Measurements from ENCODE around the gene PRR23E. TPM values are rescaled to one million over a fixed set of nuclear protein-coding genes. Genes with fewer than 3 reads are reported as not detected.

Gene PRR23E
- polyA plus RNA-seq (2013, experiment 1 of 2), result not detected
- polyA plus RNA-seq (2013, experiment 2 of 2), result not detected

GRCh38 chr3:127192576-127193232 is at the start of gene PRR23E:
Gene PRR23E (plus strand): TSS chr3:127193131. CDS start chr3:127196686, 3,555 bp downstream.
- Histone ChIP-seq H3K4me2 (ENCODE audit: low read length, poor library complexity, severe bottlenecking) (no peak within 1 kb of the TSS), H3K14ac (ENCODE audit: low read length in 2 of 2) (no peak within 1 kb of the TSS), H4K91ac (ENCODE audit: low read length) (no peak within 1 kb of the TSS), H3K27me3 (ENCODE audit: control insufficient read depth in 1 of 2, insufficient read depth in 1 of 2, low read length in 2 of 2) (peaks cover 4 to 26% of the 10 kb centered on the region in 2 experiments), H3K4me3 (ENCODE audit: insufficient read depth in 1 of 2, low read depth in 1 of 2, low read length in 2 of 2) (no peak within 1 kb of the TSS), H2AK5ac (ENCODE audit: low read length, severe bottlenecking) (no peak within 1 kb of the TSS), H2BK15ac (ENCODE audit: low read depth, poor library complexity, severe bottlenecking) (no peak within 1 kb of the TSS), H3K4me1 (ENCODE audit: control insufficient read depth, insufficient read depth, low read depth, low read length) (peaks cover under 1% of the 10 kb centered on the region), H3K79me1 (replicated peaks; ENCODE audit: low read length, poor library complexity, severe bottlenecking) (no peaks in the 10 kb centered on the region), H3K36me3 (ENCODE audit: control insufficient read depth in 1 of 2, insufficient read depth in 2 of 2, low read depth in 1 of 2, low read length in 2 of 2) (no peaks in the 10 kb centered on the region), H3K23ac (ENCODE audit: low read length in 2 of 2) (no peak within 1 kb of the TSS), H3K18ac (ENCODE audit: low read depth in 1 of 2, low read length in 2 of 2) (no peak within 1 kb of the TSS), H2BK5ac (ENCODE audit: low read depth, low read length, poor library complexity, severe bottlenecking) (no peak within 1 kb of the TSS), H4K8ac (ENCODE audit: low read length) (no peak within 1 kb of the TSS), H2BK12ac (ENCODE audit: low read length in 2 of 2) (no peak within 1 kb of the TSS), H3K9me3 (ENCODE audit: control insufficient read depth, low read length) (peaks cover 24% of the 10 kb centered on the region), H3K27ac (ENCODE audit: low read length, poor library complexity, severe bottlenecking) (no peak within 1 kb of the TSS), H3K4ac (ENCODE audit: low read depth in 1 of 2, low read length in 2 of 2) (no peak within 1 kb of the TSS), H2BK120ac (ENCODE audit: low read depth, low read length) (no peak within 1 kb of the TSS), H2AFZ (ENCODE audit: low read depth, low read length) (no peak within 1 kb of the TSS), H3K9ac (ENCODE audit: low read length) (no peak within 1 kb of the TSS)
- WGBS, result 95% methylated on average over 31 of the region's 31 CpGs
- no peak for DNase-seq

DNA sequence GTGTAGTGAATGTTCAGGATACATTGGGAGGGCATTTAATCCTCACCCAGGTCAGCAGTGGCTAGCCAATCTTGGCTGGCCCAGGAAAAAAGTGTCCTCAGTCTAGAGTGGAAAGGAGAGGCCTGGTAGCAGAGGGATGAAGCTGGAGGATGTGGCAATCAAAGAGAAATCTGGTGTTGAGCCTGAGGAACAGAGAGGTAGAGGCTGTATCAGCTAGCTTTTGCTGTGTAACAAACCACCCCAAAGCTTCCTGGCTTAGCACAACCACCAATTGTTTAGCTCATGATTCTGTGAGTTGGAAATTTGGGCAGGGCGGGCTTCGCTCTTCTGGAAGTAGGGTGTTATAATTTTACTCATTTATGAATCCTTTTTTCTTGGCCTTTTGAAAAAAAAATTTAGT is 49.8 kb upstream of the PRR23E start:
- H2AFZ ChIP-seq (ENCODE audit: low read depth, low read length), result no peak overlapping the region
- DNase-seq, result no peak
- no peak overlapping the region for H3K4me2 ChIP-seq (ENCODE audit: low read length, poor library complexity, severe bottlenecking)
- no peak overlapping the region for H2BK5ac ChIP-seq (ENCODE audit: low read depth, low read length, poor library complexity, severe bottlenecking)
- H3K4ac ChIP-seq (ENCODE audit: low read depth in 1 of 2, low read length in 2 of 2), result no peak overlapping the region
- H4K91ac ChIP-seq (ENCODE audit: low read length), result no peak overlapping the region
- no peaks in the 10 kb centered on the region for H3K36me3 ChIP-seq (ENCODE audit: control insufficient read depth in 1 of 2, insufficient read depth in 2 of 2, low read depth in 1 of 2, low read length in 2 of 2)
- H2BK12ac ChIP-seq (ENCODE audit: low read length in 2 of 2), result no peak overlapping the region
- no peak overlapping the region for H2BK120ac ChIP-seq (ENCODE audit: low read depth, low read length)
- no peak overlapping the region for H3K18ac ChIP-seq (ENCODE audit: low read depth in 1 of 2, low read length in 2 of 2)
- no peak overlapping the region for H3K4me3 ChIP-seq (ENCODE audit: insufficient read depth in 1 of 2, low read depth in 1 of 2, low read length in 2 of 2)
- H2AK5ac ChIP-seq (ENCODE audit: low read length, severe bottlenecking), result no peak overlapping the region
- 80% methylated on average over 2 of the region's 2 CpGs for WGBS
- no peaks in the 10 kb centered on the region for H3K4me1 ChIP-seq (ENCODE audit: control insufficient read depth, insufficient read depth, low read depth, low read length)
- H3K9ac ChIP-seq (ENCODE audit: low read length), result no peak overlapping the region
- no peak overlapping the region for H2BK15ac ChIP-seq (ENCODE audit: low read depth, poor library complexity, severe bottlenecking)
- H3K27ac ChIP-seq (ENCODE audit: low read length, poor library complexity, severe bottlenecking), result no peak overlapping the region
- H3K23ac ChIP-seq (ENCODE audit: low read length in 2 of 2), result no peak overlapping the region
- no peak overlapping the region for H3K14ac ChIP-seq (ENCODE audit: low read length in 2 of 2)
- H3K9me3 ChIP-seq (ENCODE audit: control insufficient read depth, low read length), result peaks cover 5% of the 10 kb centered on the region
- no peaks in the 10 kb centered on the region for H3K79me1 ChIP-seq (replicated peaks; ENCODE audit: low read length, poor library complexity, severe bottlenecking)
- peaks cover 19 to 26% of the 10 kb centered on the region in 2 experiments for H3K27me3 ChIP-seq (ENCODE audit: control insufficient read depth in 1 of 2, insufficient read depth in 1 of 2, low read length in 2 of 2)
- no peak overlapping the region for H4K8ac ChIP-seq (ENCODE audit: low read length)

DNA sequence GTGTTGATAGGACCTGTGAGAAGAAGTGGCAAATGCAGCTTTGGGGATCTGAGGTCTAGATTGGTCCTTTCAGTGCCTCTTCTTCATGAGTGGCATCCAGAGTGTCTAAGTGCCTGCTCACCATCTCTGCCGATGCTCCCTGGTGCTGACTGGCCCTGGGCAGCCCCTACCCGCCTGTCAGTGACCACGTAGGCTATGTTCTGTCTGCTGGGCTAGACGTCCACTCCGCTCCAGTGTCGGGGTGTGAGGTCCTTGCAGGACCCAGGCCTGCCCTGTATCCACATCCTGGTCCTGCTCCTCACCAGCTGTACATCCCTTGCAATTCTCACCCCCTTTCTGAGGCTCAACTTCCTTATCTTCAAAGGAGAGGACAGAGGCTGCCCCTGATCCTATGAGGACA is 48.3 kb upstream of the PRR23E start:
- Histone ChIP-seq H3K14ac (ENCODE audit: low read length in 2 of 2) (no peak overlapping the region), H2BK5ac (ENCODE audit: low read depth, low read length, poor library complexity, severe bottlenecking) (no peak overlapping the region), H2BK120ac (ENCODE audit: low read depth, low read length) (no peak overlapping the region), H3K4me1 (ENCODE audit: control insufficient read depth, insufficient read depth, low read depth, low read length) (no peaks in the 10 kb centered on the region), H2AFZ (ENCODE audit: low read depth, low read length) (no peak overlapping the region), H3K18ac (ENCODE audit: low read depth in 1 of 2, low read length in 2 of 2) (no peak overlapping the region), H3K27me3 (ENCODE audit: control insufficient read depth in 1 of 2, insufficient read depth in 1 of 2, low read length in 2 of 2) (peaks cover 12 to 15% of the 10 kb centered on the region in 2 experiments), H3K4me2 (ENCODE audit: low read length, poor library complexity, severe bottlenecking) (no peak overlapping the region), H3K79me1 (replicated peaks; ENCODE audit: low read length, poor library complexity, severe bottlenecking) (no peaks in the 10 kb centered on the region), H3K4me3 (ENCODE audit: insufficient read depth in 1 of 2, low read depth in 1 of 2, low read length in 2 of 2) (no peak overlapping the region), H3K9ac (ENCODE audit: low read length) (no peak overlapping the region), H3K23ac (ENCODE audit: low read length in 2 of 2) (no peak overlapping the region), H2BK15ac (ENCODE audit: low read depth, poor library complexity, severe bottlenecking) (no peak overlapping the region), H3K4ac (ENCODE audit: low read depth in 1 of 2, low read length in 2 of 2) (no peak overlapping the region), H2AK5ac (ENCODE audit: low read length, severe bottlenecking) (no peak overlapping the region), H3K9me3 (ENCODE audit: control insufficient read depth, low read length) (peaks cover 5% of the 10 kb centered on the region), H3K27ac (ENCODE audit: low read length, poor library complexity, severe bottlenecking) (no peak overlapping the region), H4K8ac (ENCODE audit: low read length) (no peak overlapping the region), H4K91ac (ENCODE audit: low read length) (no peak overlapping the region), H3K36me3 (ENCODE audit: control insufficient read depth in 1 of 2, insufficient read depth in 2 of 2, low read depth in 1 of 2, low read length in 2 of 2) (no peaks in the 10 kb centered on the region), H2BK12ac (ENCODE audit: low read length in 2 of 2) (no peak overlapping the region)
- no peak for DNase-seq
- 74% methylated on average over 6 of the region's 6 CpGs for WGBS

GRCh38 chr3:127145266-127145665 is 47.7 kb upstream of the PRR23E start:
- H2BK120ac ChIP-seq (ENCODE audit: low read depth, low read length), result no peak overlapping the region
- no peak overlapping the region for H3K18ac ChIP-seq (ENCODE audit: low read depth in 1 of 2, low read length in 2 of 2)
- H3K4me1 ChIP-seq (ENCODE audit: control insufficient read depth, insufficient read depth, low read depth, low read length), result no peaks in the 10 kb centered on the region
- no peak for DNase-seq
- H3K9ac ChIP-seq (ENCODE audit: low read length), result no peak overlapping the region
- H2AFZ ChIP-seq (ENCODE audit: low read depth, low read length), result no peak overlapping the region
- H2BK12ac ChIP-seq (ENCODE audit: low read length in 2 of 2), result no peak overlapping the region
- no peak overlapping the region for H4K8ac ChIP-seq (ENCODE audit: low read length)
- no peak overlapping the region for H2AK5ac ChIP-seq (ENCODE audit: low read length, severe bottlenecking)
- peaks cover 5% of the 10 kb centered on the region for H3K9me3 ChIP-seq (ENCODE audit: control insufficient read depth, low read length)
- H3K4ac ChIP-seq (ENCODE audit: low read depth in 1 of 2, low read length in 2 of 2), result no peak overlapping the region
- H2BK15ac ChIP-seq (ENCODE audit: low read depth, poor library complexity, severe bottlenecking), result no peak overlapping the region
- no peak overlapping the region for H2BK5ac ChIP-seq (ENCODE audit: low read depth, low read length, poor library complexity, severe bottlenecking)
- H3K27me3 ChIP-seq (ENCODE audit: control insufficient read depth in 1 of 2, insufficient read depth in 1 of 2, low read length in 2 of 2), result peaks cover 15 to 16% of the 10 kb centered on the region in 2 experiments
- H4K91ac ChIP-seq (ENCODE audit: low read length), result no peak overlapping the region
- H3K4me3 ChIP-seq (ENCODE audit: insufficient read depth in 1 of 2, low read depth in 1 of 2, low read length in 2 of 2), result no peak overlapping the region
- H3K23ac ChIP-seq (ENCODE audit: low read length in 2 of 2), result no peak overlapping the region
- H3K36me3 ChIP-seq (ENCODE audit: control insufficient read depth in 1 of 2, insufficient read depth in 2 of 2, low read depth in 1 of 2, low read length in 2 of 2), result no peaks in the 10 kb centered on the region
- 84% methylated on average over 6 of the region's 6 CpGs for WGBS
- H3K14ac ChIP-seq (ENCODE audit: low read length in 2 of 2), result no peak overlapping the region
- H3K27ac ChIP-seq (ENCODE audit: low read length, poor library complexity, severe bottlenecking), result no peak overlapping the region
- no peak overlapping the region for H3K4me2 ChIP-seq (ENCODE audit: low read length, poor library complexity, severe bottlenecking)
- no peaks in the 10 kb centered on the region for H3K79me1 ChIP-seq (replicated peaks; ENCODE audit: low read length, poor library complexity, severe bottlenecking)

Data from mesenchymal stem cell (in vitro differentiated cells and primary cell).